SKM-1 (cell line): Measurements from ENCODE around the gene GPR15LG.
"Not testable (repeated sequence)": the region's sequence is repeated elsewhere in the genome, so short reads cannot be mapped to it uniquely, and the experiment has no call there.

Experiments
- DNase-seq: peaks from one replicate; lab custom pipeline; 2025; ENCODE audit not compliant: unreplicated experiment; lab: John Stamatoyannopoulos, UW

The GPR15LG gene

DNA sequence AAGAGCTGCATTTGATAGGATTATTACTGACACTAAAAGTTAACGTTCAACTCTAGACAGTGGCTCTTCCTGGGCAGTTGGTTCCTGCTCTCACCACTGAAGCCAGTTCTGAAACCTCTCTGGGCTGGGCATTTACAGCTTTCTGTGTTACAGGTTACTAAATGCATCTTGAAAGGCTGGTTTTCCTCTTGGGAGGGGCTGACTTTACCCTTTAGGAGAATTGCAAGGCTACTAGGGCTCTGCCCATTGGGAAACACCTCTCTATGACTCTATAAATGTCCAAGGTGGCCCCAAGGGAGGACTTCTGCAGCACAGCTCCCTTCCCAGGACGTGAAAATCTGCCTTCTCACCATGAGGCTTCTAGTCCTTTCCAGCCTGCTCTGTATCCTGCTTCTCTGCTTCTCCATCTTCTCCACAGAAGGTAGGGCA is at the start of gene GPR15LG:
Gene GPR15LG, plus strand, starts transcription at position 301 of the 429 bp plus-strand sequence. Its CDS starts 51 bp downstream, at position 352.
- DNase-seq, result no peak

DNA sequence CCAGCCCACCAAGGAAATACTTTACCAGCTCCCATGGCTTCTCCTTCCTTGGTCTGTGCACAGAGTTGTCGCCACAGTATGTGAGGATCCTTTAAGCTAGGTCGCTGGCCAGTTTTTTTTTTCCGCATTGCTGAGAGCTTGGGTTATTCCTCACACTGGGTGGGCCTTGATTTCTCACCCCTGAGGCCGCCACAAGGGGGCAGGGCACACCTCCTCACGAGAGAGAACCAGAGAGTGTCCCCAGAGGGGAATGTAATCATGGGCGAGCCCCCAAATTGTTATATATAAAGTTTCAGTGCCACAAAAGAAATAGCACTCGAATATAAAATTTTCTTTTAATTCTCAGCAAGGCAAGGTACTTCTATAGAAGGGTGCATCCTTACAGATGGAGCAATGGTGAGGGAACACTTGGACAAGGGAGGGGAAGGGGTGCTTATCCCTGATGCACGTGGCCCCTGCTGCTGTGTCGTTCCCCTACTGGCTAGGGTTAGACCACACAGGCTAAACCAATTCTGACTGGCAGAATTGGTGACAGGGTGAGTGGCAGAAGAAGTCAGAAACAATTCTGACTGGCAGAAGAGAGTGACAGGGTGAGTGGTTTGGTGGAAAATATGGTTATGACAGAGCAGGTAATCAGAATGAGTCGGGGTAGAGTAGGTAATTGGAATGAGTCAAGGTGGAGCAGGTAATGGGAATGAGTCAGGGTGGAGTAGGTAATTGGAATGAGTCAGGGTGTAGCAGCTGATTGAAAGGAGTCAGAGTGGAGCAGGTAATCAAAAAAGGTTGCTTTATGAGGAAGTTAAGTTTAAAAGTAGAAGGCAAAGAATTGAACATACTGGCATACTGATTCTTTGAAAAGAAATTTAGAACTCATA is 47.5 kb upstream of the GPR15LG start:
- DNase-seq, result not testable (repeated sequence)

DNA sequence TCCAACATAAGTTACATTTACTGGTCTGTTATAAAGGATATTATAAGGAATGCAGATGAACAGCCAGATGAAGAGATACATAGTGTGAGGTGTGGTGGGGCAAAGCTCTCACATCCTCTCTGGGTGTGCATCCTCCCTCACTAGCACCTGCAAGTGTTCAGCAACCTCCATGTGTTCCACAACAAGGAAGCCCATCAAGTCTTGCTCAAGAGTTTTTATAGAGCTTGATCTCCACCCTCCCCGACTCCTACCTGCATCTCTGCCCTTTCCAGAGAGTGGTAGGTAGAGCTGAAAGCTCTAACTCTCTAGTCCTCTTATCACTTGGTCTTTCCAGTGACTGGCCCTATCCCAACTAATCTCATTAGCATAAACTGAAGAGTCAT is 46.8 kb upstream of the GPR15LG start:
- no peak for DNase-seq

DNA sequence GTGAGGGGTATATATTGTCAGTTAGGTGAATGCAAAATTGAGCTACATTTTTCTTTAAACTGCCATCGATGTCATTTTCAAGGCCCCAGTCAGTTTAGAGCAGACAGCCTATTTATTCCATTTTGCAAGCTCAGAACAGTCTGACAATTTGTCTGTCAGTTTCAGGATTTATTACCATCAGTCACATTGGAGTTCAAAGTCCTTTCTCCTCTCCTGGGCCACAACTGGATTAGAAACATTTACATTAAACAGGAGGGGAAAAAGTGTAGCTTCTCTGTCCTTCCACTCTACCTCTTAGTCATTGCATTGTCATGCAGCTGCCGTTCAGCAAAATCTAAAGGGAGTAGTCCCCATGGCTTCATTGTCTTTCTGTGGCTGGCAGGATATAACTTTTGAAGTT is 37.8 kb upstream of the GPR15LG start:
- no peak for DNase-seq

DNA sequence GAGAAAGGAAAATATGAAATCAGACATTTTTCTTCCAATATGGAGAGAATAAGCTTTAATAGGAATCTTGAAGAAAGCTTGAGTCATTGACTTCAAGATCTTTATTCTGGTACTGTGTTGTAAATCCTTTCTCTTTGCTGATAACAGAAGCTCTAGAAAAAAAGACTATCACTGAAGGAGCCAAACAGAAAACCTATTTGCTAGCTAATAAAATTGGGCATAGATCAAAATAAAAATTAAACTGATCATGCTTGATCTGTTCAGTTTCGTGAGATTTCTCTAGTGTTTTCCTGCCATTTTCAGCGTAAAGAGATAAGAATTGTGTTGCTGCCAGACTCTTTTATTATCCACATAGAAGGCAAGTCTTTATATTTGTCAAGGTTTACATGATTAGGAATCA is 35.8 kb upstream of the GPR15LG start:
- no peak for DNase-seq

DNA sequence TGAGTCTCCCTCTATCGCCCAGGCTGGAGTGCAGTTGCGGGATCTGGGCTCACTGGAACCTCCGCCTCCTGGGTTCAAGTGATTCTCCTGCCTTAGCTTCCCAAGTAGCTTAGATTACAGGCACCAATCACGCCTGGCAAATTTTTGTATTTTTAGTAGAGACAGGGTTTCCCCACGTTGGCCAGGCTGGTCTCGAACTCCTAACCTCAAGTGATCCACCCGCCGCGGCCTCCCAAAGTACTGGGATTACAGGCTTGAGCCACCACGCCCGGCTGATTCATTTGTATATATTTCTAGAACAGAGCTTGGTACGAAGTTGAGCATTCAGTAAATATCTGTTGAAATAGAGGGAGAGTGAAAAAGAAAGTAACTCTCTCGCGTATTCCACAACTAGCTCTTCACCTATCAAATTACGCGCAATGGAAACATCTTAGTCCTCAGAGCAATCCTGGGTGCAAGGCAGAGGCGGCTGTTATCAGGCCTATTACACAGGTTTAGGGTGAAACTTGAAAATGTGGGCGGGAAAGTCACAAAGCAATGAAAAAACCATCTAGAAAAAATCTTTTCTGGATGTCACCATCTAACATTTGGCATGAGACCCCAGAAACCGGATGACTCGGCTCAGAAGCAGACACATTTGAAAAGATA is 35.0 kb upstream of the GPR15LG start:
- no peak for DNase-seq

DNA sequence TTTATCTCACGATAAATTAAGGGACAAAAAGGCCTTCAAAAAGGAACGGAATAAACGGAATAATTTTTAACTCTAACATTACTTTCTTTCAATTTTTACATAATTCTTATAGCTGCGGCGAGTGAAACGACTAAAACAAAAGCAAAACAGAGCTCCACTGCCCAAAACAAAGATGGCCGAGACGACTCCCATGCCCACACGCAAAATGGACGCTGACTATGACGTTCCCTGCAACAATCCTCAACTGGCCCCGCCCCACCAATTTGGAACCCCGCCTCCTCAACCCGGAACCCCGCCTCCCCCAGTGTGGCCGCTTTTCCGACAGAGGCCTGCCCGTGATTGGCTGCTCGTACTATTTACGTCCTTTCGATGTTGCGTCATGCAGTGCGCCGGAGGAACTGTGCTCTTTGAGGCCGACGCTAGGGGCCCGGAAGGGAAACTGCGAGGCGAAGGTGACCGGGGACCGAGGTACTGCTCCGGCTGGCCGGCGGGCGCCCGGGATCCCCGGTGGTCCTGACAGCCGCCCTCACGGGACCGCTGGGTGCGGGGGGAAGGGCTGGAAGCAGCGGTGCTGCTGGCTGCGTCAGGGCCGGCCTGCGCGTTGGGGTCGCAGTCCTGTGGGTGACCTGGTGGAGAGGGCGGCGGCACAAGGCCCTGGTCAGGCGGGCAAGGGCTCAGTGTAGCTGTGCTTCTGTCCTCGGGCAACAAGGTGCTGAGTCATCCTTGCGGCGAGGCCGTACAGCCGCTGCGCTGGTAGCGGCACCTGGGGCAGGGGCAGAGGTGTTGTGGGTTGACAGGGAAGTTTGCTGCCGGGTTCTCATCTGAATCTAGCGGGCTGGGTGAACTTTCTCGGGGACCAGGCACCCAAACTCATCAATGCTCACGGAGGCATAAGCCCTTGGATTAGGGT is 34.2 kb upstream of the GPR15LG start, which contains the start of gene GHITM:
Gene GHITM, plus strand, starts transcription at position 384 of the 910 bp plus-strand sequence. CDS start 1,992 bp downstream, outside the sequence.
- peak; percentile 95 for DNase-seq

DNA sequence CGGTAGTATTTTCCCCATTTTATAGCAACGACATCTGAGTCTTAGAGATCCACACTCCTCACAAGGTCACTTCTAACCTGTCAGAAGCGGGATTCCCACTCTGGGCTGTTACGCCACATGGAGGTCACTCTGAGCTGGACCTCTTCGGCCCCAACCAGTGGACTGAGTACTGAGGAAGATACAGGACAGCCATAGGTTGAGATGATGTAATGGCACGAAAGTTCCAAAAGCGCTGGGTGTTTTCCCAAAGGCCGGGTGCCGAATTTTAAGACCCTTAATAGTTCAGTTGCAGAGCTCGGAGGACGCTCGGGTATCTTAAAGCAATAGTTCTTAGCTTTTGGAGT is 33.6 kb upstream of the GPR15LG start:
- DNase-seq, result no peak

DNA sequence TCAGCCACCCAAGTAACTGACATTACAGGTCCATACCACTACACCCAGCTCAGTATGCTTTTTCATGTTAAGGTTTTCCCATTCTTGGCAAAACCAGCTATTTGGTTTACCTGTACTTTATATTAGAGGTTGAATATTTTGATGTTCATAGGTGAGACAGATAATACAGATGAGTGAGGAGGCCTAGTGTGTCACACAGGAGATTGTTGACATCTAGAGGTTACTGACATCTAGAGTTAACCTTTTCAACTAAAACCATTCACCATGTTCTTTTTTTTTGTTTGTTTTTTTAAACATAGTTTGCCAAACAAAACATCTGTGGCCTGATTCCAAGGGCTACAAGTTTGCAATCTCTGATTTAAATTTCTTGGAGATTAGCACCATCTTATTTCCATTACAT is 26.3 kb upstream of the GPR15LG start:
- no peak for DNase-seq

DNA sequence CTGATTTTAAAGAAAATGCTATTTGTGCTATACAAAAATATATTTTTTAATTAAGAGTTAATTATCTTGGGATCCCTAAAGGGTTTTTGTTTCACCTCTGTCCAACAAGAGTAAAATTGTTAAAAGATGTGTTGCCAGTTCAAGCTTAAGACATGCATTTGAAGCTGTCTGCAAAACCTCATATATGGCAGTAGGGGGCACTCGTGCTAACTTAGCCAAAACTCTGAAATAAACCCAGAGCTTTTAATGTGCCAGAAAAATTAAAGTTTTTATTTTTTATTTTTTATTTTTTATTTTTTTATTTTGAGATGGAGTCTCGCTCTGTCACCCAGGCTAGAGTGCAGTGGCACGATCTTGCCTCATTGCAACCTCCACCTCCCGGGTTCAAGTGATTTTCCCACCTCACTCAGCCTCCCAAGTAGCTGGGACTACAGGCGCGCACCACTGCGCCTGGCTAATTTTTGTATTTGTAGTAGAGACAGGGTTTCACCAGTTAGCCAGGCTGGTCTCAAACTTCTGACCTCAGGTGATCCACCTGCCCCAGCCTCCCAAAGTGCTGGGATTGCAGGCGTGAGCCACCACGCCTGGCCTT is 25.5 kb upstream of the GPR15LG start:
- peak; percentile 3 for DNase-seq

DNA sequence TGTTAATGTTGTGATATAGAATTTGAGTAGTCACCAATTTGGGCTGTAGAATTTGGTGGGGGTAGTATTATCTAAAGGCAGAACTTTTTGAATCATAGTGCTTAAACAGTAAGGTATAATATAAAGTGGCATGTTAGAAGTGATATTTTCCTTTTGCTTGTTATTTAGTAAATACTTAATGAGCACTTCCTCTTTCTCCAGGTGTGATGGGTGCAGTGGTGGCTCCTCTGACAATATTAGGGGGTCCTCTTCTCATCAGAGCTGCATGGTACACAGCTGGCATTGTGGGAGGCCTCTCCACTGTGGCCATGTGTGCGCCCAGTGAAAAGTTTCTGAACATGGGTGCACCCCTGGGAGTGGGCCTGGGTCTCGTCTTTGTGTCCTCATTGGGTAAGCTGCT is 23.7 kb upstream of the GPR15LG start:
- no peak for DNase-seq

DNA sequence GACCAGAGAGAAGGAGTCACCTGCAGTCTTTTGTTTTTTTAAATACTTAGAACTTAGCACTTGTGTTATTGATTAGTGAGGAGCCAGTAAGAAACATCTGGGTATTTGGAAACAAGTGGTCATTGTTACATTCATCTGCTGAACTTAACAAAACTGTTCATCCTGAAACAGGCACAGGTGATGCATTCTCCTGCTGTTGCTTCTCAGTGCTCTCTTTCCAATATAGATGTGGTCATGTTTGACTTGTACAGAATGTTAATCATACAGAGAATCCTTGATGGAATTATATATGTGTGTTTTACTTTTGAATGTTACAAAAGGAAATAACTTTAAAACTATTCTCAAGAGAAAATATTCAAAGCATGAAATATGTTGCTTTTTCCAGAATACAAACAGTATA is 20.8 kb upstream of the GPR15LG start:
- DNase-seq, result no peak

DNA sequence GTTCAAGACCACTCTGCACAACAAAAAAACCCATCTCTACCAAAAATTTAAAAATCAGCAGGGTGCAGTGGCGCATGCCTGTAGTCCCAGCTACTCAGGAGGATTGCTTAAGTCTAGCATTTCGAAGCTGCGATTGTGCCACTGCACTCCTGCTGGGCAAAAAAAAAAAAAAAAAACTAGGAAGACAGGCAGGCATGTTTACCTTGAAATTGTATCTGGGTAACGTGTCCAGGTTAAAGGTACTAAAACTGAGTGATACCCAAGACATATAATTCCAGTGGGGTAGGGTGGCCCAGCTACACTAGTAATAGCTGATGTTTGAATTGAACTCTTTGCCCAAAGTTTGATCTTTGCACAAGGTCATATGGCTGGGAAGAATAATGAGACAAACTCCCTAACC is 18.1 kb upstream of the GPR15LG start:
- DNase-seq, result no peak

DNA sequence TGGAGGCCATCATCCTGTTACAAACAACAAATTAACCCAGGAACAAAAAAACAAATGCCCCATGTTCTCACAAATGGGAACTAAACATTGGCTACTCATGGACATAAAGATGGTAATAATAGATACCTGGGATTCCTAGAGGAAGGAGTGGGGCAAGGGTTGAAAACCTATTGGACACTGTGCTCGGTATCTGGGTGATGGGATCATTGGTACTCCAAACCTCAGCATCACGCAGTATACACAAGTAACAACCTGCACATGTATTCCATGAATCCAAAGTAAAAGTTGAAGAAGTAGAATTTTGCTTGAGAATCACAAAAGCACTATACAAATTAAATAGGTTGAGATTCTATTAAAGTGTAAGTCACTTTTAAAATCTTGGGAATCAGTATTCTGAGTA is 17.6 kb upstream of the GPR15LG start:
- DNase-seq, result no peak

DNA sequence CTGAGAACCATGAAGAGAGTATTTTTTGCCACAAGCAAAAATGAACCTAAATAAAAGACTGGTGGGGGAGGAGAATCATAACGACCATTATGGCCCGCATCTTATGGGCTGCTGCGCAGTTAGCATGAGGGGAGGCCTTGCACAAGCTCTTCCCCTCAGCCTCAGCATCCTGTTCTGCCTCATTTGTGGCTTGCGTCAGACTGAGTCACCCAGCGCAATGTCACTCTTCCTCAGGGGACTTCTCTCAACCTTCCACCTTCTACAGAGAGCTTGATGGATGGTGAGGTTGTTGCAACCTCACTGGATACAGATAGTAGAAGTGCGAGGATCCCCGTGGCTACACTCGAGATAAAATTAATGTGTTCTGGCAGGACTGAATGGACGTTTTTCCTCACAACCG is 16.8 kb upstream of the GPR15LG start:
- peak; percentile 82 for DNase-seq

DNA sequence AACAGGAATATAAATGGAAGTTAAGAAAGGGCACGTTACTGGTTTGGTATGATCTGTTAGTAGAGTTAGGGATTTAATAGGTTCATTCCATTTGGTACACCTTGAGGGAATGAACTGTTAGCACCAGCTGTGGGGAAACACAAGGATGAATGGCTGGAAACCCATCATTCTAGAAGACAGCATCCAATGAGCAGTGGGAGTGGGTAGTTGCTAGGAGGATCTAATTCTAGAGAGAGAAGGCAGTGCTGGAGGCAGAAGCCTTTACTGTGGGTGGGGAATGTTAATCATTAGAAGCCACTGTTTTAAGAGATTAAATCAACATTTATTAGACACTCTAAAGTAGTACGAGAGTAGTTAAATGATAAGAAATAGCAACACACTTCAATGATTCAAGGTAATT is 15.5 kb upstream of the GPR15LG start:
- DNase-seq, result no peak

DNA sequence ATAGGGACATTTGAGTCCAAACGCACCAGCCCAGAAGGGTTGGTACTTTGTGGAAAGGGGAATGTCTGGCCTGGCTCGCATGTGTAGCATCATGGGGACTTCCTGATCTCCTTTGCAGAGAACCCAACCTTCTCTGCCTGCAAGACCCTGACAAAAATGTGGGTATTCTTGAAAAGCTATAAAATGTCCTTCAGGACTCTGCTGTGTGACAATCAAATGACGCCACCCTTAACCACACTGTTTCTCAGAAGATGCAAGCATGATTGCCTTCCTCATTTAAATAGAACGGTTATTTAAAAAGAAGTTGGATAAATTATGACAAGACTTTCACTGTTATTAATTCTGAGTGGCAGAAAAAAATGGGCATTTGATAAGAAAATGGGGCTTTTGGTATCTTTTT is 15.1 kb upstream of the GPR15LG start:
- DNase-seq, result no peak

DNA sequence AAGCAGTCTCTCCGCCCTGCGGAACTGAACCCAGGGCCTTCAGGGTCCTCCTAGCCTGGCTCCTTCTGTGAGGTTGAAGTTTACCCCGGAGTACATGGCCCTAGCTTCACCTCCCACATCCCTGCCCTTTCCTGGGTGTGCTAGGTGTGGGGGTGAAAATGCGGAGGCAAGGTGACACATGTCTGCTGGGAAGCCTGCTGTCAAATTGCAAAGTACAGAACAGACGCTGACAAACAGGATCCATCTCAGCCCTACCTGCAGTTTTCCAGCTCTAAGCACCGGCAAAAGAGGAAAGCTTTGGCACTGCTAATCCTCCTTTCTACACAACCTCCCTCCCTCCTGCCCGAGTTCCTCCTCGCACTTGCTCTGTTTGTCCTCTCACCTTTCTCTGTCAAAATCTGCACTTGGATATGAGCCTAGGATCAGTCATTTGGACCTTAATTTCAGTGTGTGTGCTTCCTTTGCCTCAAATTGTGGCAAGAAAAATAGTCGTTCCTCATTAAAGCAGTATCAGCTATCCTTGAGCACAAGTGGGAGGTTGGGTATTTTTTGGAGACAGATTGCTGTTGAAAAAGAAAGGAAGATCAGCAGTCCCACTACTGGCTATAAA is 14.4 kb upstream of the GPR15LG start:
- DNase-seq, result no peak

DNA sequence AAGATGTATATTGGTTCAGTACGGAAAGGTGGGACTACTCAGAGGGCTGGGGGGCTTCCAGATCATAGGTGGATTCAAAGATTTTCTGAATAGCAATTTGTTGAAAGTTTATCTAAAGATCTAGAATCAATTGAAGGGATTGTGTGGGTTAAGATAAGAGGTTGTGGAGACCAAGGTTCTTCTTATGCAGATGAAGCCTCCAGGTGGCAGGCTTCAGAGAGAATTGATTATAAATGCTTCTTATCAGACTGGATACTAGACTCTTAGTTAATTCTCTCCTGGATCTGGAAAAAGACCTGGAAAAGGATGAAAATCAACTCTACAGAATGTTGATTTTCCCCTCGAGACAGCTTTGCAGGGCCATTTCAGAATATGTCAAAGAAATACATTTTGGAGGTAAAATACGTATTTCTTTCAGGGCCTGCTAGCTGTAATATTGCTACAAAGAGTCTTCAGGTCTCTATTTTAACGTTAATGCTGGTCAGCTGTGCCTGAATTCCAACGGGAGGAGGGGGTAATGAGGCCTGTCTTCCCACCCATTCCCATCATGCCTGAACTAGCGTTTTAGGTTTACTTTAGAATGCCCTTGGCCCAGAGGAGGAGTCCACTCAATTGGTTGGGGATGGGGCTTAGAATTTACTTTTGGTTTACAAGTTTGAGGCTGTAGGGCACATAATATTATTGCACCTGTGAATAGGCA is 12.8 kb upstream of the GPR15LG start:
- no peak for DNase-seq

DNA sequence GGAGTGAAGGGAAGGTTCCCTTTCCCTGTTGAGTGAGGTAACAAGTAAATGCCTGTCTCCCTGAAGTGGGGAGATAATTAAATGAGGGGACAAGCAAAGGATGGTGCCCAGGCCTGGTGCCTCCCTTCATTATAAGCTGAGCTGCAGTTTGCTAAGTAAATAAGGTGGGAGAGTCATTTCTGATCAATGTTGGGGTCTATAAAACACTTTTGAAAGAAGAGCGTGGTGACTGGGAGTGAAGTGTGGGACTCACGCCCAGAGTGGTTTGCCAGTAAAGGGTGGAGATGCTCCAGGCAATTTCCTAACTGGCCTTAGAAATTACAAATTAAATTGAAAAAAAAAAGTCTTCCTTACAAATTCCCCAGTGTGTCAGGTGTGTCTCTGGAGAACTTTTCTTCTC is 9.6 kb upstream of the GPR15LG start:
- no peak for DNase-seq
